ENCODE results near the gene HOXD9.

The HOXD9 gene

GRCh38 chr2:176114120-176114929, 8.2 kb upstream of the HOXD9 start:
- H3K27me3 ChIP-seq (ENCODE audit: insufficient read depth, insufficient read length): peaks cover 99% of the 10 kb centered on the region
- TF ChIP-seq ZNF274 (IDR thresholded peaks at IDR 0.05; ENCODE audit: low read depth, low read length) (no peak), SUZ12 (IDR thresholded peaks at IDR 0.05; ENCODE audit: extremely low read depth, insufficient read depth, insufficient read length) (no peak), YY1 (IDR thresholded peaks at IDR 0.05; ENCODE audit: insufficient read depth, insufficient read length) (no peak)
- no peak overlapping the region for H3K9ac ChIP-seq (ENCODE audit: insufficient read length, low read depth)
- H3K4me3 ChIP-seq (ENCODE audit: insufficient read length, low read depth): no peak overlapping the region
- H3K36me3 ChIP-seq (ENCODE audit: insufficient read depth, insufficient read length, low read length): peaks cover 15% of the 10 kb centered on the region
- peaks cover 2% of the 10 kb centered on the region for H3K4me1 ChIP-seq (ENCODE audit: insufficient read depth, insufficient read length)
- no peak for DNase-seq (ENCODE audit: low read depth, low spot score)
- peaks cover 10% of the 10 kb centered on the region; the same call in 1 of the 2 replicates for H3K9me3 ChIP-seq (ENCODE audit: insufficient read depth, low read length)

DNA sequence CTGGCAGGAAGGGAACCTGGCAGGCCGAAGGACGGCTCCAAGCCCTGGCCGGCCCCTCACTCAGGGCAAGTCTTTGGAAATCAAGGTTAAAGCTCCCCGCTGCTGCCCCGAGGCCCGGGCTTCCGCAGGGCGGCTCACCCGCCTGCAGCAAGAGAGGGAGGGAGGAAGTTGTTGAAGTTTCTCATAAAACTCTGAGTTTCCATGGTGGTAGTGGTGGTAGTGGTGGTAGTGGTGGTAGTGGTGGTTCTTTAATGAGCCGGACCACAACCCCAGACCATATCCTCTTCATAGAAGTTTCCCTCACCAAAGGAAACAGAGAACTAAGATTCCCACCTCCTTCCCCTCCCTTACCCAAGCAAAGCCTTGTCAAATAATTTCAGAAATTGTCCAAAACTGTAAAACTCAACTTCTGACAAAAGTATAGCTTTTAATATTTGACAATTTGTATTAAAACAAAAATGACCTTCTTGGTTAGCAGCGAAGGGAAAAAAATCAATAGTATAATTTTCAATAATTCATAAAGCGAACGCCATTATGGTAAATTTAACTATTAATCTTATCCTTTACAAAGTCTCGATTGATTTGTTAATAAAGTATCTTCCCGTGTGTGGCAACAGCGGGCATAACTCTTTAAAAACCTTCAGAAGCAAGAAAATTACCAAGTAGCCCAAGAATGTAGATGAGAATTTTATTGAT, 7.4 kb upstream of the HOXD9 start:
- DNase-seq (ENCODE audit: low read depth, low spot score): no peak
- Histone ChIP-seq H3K36me3 (ENCODE audit: insufficient read depth, insufficient read length, low read length) (peaks cover 15% of the 10 kb centered on the region), H3K9ac (ENCODE audit: insufficient read length, low read depth) (no peak overlapping the region), H3K27me3 (ENCODE audit: insufficient read depth, insufficient read length) (peaks cover 99% of the 10 kb centered on the region), H3K4me1 (ENCODE audit: insufficient read depth, insufficient read length) (peaks cover 2% of the 10 kb centered on the region), H3K9me3 (ENCODE audit: insufficient read depth, low read length) (peaks cover 10% of the 10 kb centered on the region; the same call in 1 of the 2 replicates), H3K4me3 (ENCODE audit: insufficient read length, low read depth) (no peak overlapping the region)
- TF ChIP-seq SUZ12 (IDR thresholded peaks at IDR 0.05; ENCODE audit: extremely low read depth, insufficient read depth, insufficient read length): no peak
- no peak for TF ChIP-seq YY1 (IDR thresholded peaks at IDR 0.05; ENCODE audit: insufficient read depth, insufficient read length)
- TF ChIP-seq ZNF274 (IDR thresholded peaks at IDR 0.05; ENCODE audit: low read depth, low read length): no peak

DNA sequence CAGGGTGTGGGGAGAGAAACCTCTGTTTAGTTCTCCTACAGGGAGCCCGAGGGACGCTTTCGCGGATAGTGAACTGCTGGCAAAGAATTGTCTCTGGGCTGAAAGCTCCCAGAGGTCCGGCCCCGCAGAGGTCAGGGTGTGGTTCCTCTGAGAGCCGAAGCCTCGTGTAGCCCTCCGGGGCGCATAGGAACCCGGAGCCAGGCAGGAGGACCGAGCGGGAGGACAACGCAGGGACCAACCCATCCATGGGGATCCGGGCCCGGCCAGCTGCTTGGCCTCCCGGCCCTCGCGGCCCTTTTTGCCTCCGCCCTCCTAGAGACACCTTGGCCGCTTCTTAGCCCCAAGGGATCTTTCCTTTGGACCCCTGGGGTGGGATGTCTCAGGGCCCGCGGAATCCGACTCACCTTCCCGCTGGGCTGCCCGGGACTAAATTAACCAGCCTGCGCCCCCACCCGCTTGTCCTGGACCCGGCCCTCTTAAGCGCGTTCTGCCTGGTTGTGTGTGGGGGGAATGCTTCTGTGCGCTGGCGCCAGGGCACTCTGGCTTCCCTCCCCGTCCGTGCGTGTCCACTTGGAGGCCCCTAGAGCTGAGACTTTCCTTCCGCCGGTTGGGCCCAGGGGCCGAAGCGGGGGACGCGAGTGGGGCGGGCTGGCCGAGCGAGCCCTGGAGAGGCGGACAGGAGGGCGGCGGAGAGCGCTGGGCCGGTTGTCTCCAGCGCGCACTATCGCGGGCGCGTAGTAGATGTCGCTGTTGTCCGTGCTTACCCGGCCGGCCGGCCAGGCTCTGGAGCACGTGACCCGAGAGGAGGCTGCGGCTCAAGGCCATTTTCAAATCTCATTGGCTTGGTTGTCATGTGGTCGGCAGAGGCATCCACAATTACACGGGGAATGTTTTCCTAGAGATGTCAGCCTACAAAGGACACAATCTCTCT, 6.4 kb upstream of the HOXD9 start, which contains the start of gene HOXD10:
TSS of gene HOXD10 (plus strand) at position 896 of the 931 bp plus-strand sequence. CDS start 56 bp downstream, outside the sequence.
- Histone ChIP-seq H3K27me3 (ENCODE audit: insufficient read depth, insufficient read length) (peaks cover 99% of the 10 kb centered on the region), H3K9me3 (ENCODE audit: insufficient read depth, low read length) (peaks cover 10% of the 10 kb centered on the region; the same call in 1 of the 2 replicates), H3K36me3 (ENCODE audit: insufficient read depth, insufficient read length, low read length) (peaks cover 15% of the 10 kb centered on the region), H3K4me1 (ENCODE audit: insufficient read depth, insufficient read length) (peaks cover 2% of the 10 kb centered on the region), H3K4me3 (ENCODE audit: insufficient read length, low read depth) (peak within 1 kb of the TSS; percentile 15), H3K9ac (ENCODE audit: insufficient read length, low read depth) (no peak within 1 kb of the TSS)
- no peak for TF ChIP-seq YY1 (IDR thresholded peaks at IDR 0.05; ENCODE audit: insufficient read depth, insufficient read length)
- TF ChIP-seq SUZ12 (IDR thresholded peaks at IDR 0.05; ENCODE audit: extremely low read depth, insufficient read depth, insufficient read length): no peak
- no peak for TF ChIP-seq ZNF274 (IDR thresholded peaks at IDR 0.05; ENCODE audit: low read depth, low read length)
- no peak for DNase-seq (ENCODE audit: low read depth, low spot score)

GRCh38 chr2:176117162-176117822, 5.2 kb upstream of the HOXD9 start:
- Histone ChIP-seq H3K4me1 (ENCODE audit: insufficient read depth, insufficient read length) (peaks cover 5% of the 10 kb centered on the region), H3K36me3 (ENCODE audit: insufficient read depth, insufficient read length, low read length) (peaks cover 9% of the 10 kb centered on the region), H3K9me3 (ENCODE audit: insufficient read depth, low read length) (peaks cover 10% of the 10 kb centered on the region; the same call in 1 of the 2 replicates), H3K4me3 (ENCODE audit: insufficient read length, low read depth) (no peak overlapping the region), H3K9ac (ENCODE audit: insufficient read length, low read depth) (no peak overlapping the region), H3K27me3 (ENCODE audit: insufficient read depth, insufficient read length) (peaks cover 99% of the 10 kb centered on the region)
- TF ChIP-seq SUZ12 (IDR thresholded peaks at IDR 0.05; ENCODE audit: extremely low read depth, insufficient read depth, insufficient read length) (no peak), ZNF274 (IDR thresholded peaks at IDR 0.05; ENCODE audit: low read depth, low read length) (no peak), YY1 (IDR thresholded peaks at IDR 0.05; ENCODE audit: insufficient read depth, insufficient read length) (no peak)
- DNase-seq (ENCODE audit: low read depth, low spot score): no peak

DNA sequence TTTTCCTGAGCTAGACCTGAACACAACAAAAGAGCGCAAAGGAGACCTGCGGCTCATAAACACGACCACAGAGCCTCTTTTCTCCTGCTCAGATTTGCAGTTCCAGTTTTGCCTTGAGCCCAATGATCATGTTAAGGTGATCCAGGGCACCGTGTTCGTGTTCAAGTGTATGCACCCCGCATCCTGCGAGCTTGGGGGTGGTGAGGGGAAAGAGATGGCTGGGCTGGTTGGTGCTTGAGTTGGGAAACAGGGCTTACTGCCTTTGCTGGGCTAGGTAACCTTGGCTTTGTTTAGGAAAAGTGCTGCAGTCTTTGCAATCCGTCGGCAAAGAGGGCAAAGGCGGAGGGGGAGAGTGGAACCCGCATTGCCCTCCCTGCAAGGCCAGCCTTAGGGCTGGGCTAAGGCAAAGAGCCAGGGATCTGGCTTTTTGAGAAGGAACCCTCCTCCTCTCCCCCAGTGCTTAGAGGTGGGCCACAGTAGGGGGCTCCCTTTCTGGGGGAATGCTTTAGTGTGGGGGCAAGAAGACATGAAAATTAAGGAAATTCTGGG, 4.6 kb upstream of the HOXD9 start:
- Histone ChIP-seq H3K36me3 (ENCODE audit: insufficient read depth, insufficient read length, low read length) (peaks cover 9% of the 10 kb centered on the region), H3K9me3 (ENCODE audit: insufficient read depth, low read length) (peaks cover 10% of the 10 kb centered on the region; the same call in 1 of the 2 replicates), H3K9ac (ENCODE audit: insufficient read length, low read depth) (no peak overlapping the region), H3K4me3 (ENCODE audit: insufficient read length, low read depth) (no peak overlapping the region), H3K4me1 (ENCODE audit: insufficient read depth, insufficient read length) (peaks cover 5% of the 10 kb centered on the region), H3K27me3 (ENCODE audit: insufficient read depth, insufficient read length) (peaks cover 99% of the 10 kb centered on the region)
- no peak for TF ChIP-seq ZNF274 (IDR thresholded peaks at IDR 0.05; ENCODE audit: low read depth, low read length)
- TF ChIP-seq SUZ12 (IDR thresholded peaks at IDR 0.05; ENCODE audit: extremely low read depth, insufficient read depth, insufficient read length): no peak
- no peak for TF ChIP-seq YY1 (IDR thresholded peaks at IDR 0.05; ENCODE audit: insufficient read depth, insufficient read length)
- DNase-seq (ENCODE audit: low read depth, low spot score): no peak
